ENCODE data around the gene IMPDH2.

IMPDH2 gene

GRCh38 chr3:49019941-49020329, 9.3 kb downstream of the IMPDH2 start:
- ChIA-PET CTCF (interaction anchor here (1.0 to 8.3 kb wide), 6 partner anchors 10 to 101 kb away, joined by 3 to 131 read pairs (median 12); partner anchors contain the start of genes P4HTM, QRICH1, USP19 and WDR6), POLR2A (interaction anchor here (0.6 to 3.4 kb wide), 10 partner anchors 9 to 1089 kb away, joined by 3 to 50 read pairs (median 5); partner anchors contain the start of genes IMPDH2, QRICH1 and WDR6)
- TF ChIP-seq CTCF (IDR thresholded peaks at IDR 0.05; ENCODE audit: control extremely low read depth, extremely low read depth, low read depth, missing control alignments), result no peak

GRCh38 chr3:49018707-49019006, 10.5 kb downstream of the IMPDH2 start:
- CTCF ChIA-PET, result interaction anchor here (0.7 to 8.3 kb wide), 3 partner anchors 9 to 31 kb away, joined by 4 to 131 read pairs (median 8); partner anchors contain the start of genes P4HTM and WDR6
- POLR2A ChIA-PET, result interaction anchor here (0.6 to 4.2 kb wide), 6 partner anchors 9 to 75 kb away, joined by 3 to 28 read pairs (median 6); partner anchors contain the start of genes IMPDH2, QRICH1 and WDR6
- DNase-seq (ENCODE audit: extremely low spot score), result no peak
- no peak for TF ChIP-seq CTCF (IDR thresholded peaks at IDR 0.05; ENCODE audit: control extremely low read depth, extremely low read depth, low read depth, missing control alignments)

More at GRCh38 chr3:49019941-49020329, 9.3 kb downstream of the IMPDH2 start:
- DNase-seq (ENCODE audit: extremely low spot score), result no peak

- TF ChIP-seq CTCF (IDR thresholded peaks at IDR 0.05; ENCODE audit: control extremely low read depth, extremely low read depth, low read depth, missing control alignments), result no peak
- POLR2A ChIA-PET, result interaction anchor here (0.6 to 4.2 kb wide), 6 partner anchors 8 to 76 kb away, joined by 3 to 28 read pairs (median 6); partner anchors contain the start of genes IMPDH2, QRICH1 and WDR6
- CTCF ChIA-PET, result interaction anchor here (0.7 to 8.3 kb wide), 3 partner anchors 9 to 30 kb away, joined by 4 to 131 read pairs (median 8); partner anchors contain the start of genes P4HTM and WDR6
- peak; percentile 85 for DNase-seq (ENCODE audit: extremely low spot score)
Measured at GRCh38 chr3:49017971-49018706, 11.1 kb downstream of the IMPDH2 start, which contains the start of gene DALRD3. TSS of gene DALRD3 (minus strand) at chr3:49018580. CDS start at chr3:49018564, 16 bp downstream.

- POLR2A ChIA-PET, result interaction anchor here (1.0 to 4.2 kb wide), 4 partner anchors 8 to 28 kb away, joined by 3 to 28 read pairs (median 10); partner anchors contain the start of genes IMPDH2 and WDR6
- CTCF ChIA-PET, result interaction anchor here (2.0 to 8.3 kb wide), 2 partner anchors 8 to 30 kb away, joined by 8 to 131 read pairs; partner anchors contain the start of gene WDR6
- TF ChIP-seq CTCF (IDR thresholded peaks at IDR 0.05; ENCODE audit: control extremely low read depth, extremely low read depth, low read depth, missing control alignments), result no peak
- no peak for DNase-seq (ENCODE audit: extremely low spot score)
Measured at GRCh38 chr3:49017229-49017970, 11.8 kb downstream of the IMPDH2 start.

GRCh38 chr3:49016414-49017228, 12.6 kb downstream of the IMPDH2 start:
- POLR2A ChIA-PET, result interaction anchor here (2.2 to 4.2 kb wide), 3 partner anchors 8 to 13 kb away, joined by 6 to 28 read pairs (median 14); partner anchors contain the start of genes IMPDH2 and WDR6
- DNase-seq (ENCODE audit: extremely low spot score), result no peak
- CTCF ChIA-PET, result interaction anchor here (1.2 to 8.3 kb wide), 4 partner anchors 7 to 580 kb away, joined by 3 to 131 read pairs (median 8); partner anchors contain the start of gene WDR6
- no peak for TF ChIP-seq CTCF (IDR thresholded peaks at IDR 0.05; ENCODE audit: control extremely low read depth, extremely low read depth, low read depth, missing control alignments)
